Raji (cell line): ENCODE data around the gene HOXD12.

Source experiments
- POLR2A ChIP-seq: IDR thresholded peaks from 2 replicates; pipeline ENCODE4 v1.6.1; 2011; ENCODE audit warnings: low read depth, low read length, control low read depth; ENCODE audit not compliant: insufficient read depth

The HOXD12 gene

GRCh38 chr2:176085861-176086771 is 13.5 kb upstream of the HOXD12 start:
- no peak for TF ChIP-seq POLR2A

- no peak for TF ChIP-seq POLR2A
Observed at GRCh38 chr2:176087330-176088047, 12.1 kb upstream of the HOXD12 start.

GRCh38 chr2:176088048-176088936 is 11.3 kb upstream of the HOXD12 start:
- no peak for TF ChIP-seq POLR2A

GRCh38 chr2:176088937-176089842 is 10.4 kb upstream of the HOXD12 start:
- TF ChIP-seq POLR2A, result no peak

- no peak for TF ChIP-seq POLR2A
Observed at GRCh38 chr2:176089843-176090395, 9.7 kb upstream of the HOXD12 start.

- no peak for TF ChIP-seq POLR2A
Observed at GRCh38 chr2:176090862-176091261, 8.7 kb upstream of the HOXD12 start.

- no peak for TF ChIP-seq POLR2A
Observed at GRCh38 chr2:176091329-176092258, 8.0 kb upstream of the HOXD12 start.

GRCh38 chr2:176092270-176093144 is 7.1 kb upstream of the HOXD12 start, which contains the start of gene HOXD13:
TSS of gene HOXD13 (plus strand) at chr2:176092721. CDS start at chr2:176092891, 170 bp downstream.
- TF ChIP-seq POLR2A, result no peak

GRCh38 chr2:176093145-176093897 is 6.3 kb upstream of the HOXD12 start:
- TF ChIP-seq POLR2A, result no peak

- no peak for TF ChIP-seq POLR2A
Observed at GRCh38 chr2:176093898-176094249, 5.7 kb upstream of the HOXD12 start.

- TF ChIP-seq POLR2A, result no peak
Observed at GRCh38 chr2:176094349-176094748, 5.2 kb upstream of the HOXD12 start.
